ENCODE data around the gene NDUFV1.
"Not testable (repeated sequence)": the region's sequence is repeated elsewhere in the genome, so short reads cannot be mapped to it uniquely, and the experiment has no call there.

Gene NDUFV1

DNA sequence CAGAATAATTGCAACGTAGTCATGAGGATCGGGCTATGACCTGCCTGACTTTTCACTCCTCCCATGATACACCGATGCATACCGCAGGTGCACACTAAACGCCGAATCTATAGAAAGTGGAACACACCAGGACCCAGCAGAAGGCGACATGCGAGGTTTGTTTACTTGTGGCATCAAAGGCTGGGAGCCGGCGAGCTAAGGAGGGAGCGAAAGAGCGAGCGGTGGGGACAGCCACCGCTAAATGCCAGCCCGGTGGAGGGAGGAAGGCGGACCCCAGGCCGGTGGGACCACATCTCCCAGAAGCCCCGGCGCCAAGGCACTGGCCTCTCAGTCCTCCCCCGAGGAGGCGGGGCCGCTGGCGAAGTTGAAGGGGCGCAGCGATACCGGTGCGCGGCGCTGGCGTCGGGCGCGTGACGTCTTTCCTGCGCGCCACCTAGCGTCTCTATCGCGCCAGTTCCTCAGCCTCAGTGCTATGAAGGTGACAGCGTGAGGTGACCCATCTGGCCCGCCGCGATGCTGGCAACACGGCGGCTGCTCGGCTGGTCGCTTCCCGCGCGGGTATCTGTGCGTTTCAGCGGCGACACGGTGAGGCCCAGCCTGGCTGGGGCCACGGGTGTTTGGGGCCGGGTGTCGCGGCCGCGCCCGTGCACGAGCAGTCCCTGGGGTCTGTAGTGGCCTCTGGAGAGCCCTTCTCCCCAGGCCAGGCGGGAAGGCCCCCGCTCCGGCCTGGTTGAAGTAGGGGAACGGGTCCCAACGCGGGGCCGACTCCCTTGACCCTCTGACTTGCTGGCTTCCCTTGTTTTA, at the start of gene NDUFV1:
Gene NDUFV1, plus strand, starts transcription at position 445 of the 804 bp plus-strand sequence. Its CDS starts 69 bp downstream, at position 514.
- H3K4me3 ChIP-seq (ENCODE audit: low read length) = peak within 1 kb of the TSS; percentile 90
- TF ChIP-seq, protein P1, sequence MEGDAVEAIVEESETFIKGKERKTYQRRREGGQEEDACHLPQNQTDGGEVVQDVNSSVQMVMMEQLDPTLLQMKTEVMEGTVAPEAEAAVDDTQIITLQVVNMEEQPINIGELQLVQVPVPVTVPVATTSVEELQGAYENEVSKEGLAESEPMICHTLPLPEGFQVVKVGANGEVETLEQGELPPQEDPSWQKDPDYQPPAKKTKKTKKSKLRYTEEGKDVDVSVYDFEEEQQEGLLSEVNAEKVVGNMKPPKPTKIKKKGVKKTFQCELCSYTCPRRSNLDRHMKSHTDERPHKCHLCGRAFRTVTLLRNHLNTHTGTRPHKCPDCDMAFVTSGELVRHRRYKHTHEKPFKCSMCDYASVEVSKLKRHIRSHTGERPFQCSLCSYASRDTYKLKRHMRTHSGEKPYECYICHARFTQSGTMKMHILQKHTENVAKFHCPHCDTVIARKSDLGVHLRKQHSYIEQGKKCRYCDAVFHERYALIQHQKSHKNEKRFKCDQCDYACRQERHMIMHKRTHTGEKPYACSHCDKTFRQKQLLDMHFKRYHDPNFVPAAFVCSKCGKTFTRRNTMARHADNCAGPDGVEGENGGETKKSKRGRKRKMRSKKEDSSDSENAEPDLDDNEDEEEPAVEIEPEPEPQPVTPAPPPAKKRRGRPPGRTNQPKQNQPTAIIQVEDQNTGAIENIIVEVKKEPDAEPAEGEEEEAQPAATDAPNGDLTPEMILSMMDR (conservative IDR thresholded peaks at IDR 0.05; ENCODE audit: low read depth, low read length) = peak; percentile 36
- peak; percentile 71 for DNase-seq (ENCODE audit: low read depth)

DNA sequence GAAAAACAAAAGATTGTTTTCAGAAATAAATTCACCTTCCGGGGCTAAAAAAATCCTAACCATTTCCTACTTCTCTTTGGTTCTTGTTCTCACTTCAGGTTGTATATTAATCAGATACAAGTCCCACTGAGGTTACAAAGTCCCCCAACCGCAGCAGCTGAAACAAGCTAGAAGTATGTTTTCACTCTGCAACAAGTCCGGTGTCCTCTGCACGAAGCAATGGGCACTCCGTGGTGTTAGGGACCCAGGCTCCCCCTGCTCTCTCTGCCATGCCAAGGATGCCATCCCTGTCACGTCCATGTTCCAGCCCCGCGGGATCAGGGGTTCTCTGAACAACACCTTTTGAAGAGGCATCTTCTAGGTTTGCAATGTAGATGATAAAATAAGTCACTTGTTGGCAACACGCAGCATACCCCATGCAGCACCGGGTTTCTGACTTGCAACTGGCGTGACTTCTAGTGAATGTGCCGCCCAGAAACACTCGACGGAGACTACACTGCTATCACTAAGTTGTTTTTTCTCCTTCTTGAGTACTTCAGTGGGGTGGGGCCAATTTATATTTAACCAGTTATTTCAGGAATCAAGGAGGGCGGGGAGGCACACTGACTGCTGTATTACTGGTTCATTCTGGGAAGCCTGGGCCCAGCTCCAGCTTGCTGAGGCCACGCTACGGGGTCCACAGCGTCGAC, 48.5 kb upstream of the NDUFV1 start:
- no peak overlapping the region for H3K4me3 ChIP-seq (ENCODE audit: low read length)
- no peak for DNase-seq (ENCODE audit: low read depth)
- TF ChIP-seq, protein P1 (conservative IDR thresholded peaks at IDR 0.05; ENCODE audit: low read depth, low read length) = no peak

DNA sequence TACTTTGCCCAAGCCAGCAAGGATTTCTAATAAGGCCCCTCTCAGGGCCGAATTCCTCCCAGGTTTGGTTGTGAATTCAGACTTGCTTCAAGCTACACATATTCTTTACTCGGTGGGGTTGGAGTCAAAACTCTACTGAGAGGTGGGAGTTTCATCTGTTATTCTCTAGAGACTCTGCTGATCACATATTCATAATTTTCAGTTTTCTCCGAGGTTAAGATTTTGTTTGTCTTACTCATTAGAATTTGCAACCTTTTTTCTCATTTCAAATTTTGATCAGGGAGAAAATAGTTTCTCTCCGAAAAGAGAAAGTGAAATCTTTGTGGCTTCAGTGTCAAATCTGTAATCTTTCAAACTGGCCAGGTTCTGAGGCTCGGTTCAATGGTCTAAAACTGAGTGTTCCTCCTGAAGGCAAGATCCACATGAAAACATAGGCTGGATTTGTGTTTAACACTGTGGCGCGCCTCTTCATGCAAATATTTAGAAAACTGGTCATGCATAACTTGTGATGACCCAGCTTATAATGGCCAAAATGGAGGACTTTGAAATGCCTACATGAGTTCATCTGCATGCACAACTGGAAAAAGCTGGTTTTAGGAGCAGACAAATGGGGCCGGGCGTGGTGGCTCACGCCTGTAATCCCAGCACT, 44.6 kb upstream of the NDUFV1 start:
- TF ChIP-seq, protein P1 (conservative IDR thresholded peaks at IDR 0.05; ENCODE audit: low read depth, low read length) = no peak
- DNase-seq (ENCODE audit: low read depth) = no peak
- no peak overlapping the region for H3K4me3 ChIP-seq (ENCODE audit: low read length)

DNA sequence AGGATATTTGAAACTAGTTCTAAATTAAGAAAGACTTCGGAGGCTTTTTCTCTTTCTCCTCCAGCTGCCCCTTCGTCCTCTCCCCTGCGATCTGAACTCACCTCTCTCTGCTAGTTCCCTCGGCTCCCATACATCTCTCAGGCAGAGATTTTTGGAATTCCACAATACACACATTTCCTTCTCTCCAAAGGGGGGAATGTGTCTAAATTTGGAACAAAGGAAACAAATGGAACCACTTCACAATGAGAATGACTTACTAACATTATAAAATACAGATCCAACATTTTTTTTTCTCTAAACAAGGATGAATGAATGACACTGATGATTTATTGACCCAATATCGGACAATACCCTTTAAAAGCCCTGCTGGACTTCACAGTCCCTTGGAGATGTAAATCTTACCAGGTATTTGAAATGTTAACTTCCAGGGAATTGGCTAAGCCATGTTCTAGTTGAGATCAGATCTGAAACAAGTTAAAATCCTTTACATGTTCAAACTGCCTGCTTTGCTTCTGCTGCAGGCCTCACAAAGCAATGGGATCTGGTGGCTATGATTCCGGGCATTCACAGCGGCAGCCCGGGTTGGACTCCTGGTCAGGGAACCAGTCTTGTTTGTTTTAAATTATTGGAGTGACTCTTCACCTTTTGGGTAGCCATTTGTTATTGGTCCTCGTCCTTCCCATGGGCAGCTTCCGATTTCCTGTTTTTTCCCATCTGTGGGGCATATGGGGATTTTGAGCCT, 43.6 kb upstream of the NDUFV1 start:
- TF ChIP-seq, protein P1 (conservative IDR thresholded peaks at IDR 0.05; ENCODE audit: low read depth, low read length) = no peak
- no peak for DNase-seq (ENCODE audit: low read depth)

DNA sequence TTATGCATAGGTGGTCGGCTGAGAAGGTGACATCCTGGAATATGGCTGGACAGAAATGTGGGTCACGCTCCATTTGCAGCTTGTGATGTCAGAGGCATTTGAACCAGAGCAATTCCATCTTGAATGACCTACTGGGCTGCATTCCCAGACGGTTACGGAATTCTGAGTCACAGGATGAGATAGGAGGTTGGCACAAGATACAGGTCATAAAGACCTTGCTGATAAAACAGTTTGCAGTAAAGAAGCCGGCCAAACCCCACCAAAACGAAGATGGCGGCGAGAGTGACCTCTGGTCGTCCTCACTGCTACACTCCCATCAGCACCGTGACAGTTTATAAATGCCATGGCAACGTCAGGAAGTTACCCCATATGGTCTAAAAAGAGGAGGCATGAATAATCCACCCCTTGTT, 43.0 kb upstream of the NDUFV1 start:
- not testable (repeated sequence) for H3K4me3 ChIP-seq (ENCODE audit: low read length)
- DNase-seq (ENCODE audit: low read depth) = peak; percentile 70

More for the DNA sequence above, 43.6 kb upstream of the NDUFV1 start:
- no peak overlapping the region for H3K4me3 ChIP-seq (ENCODE audit: low read length)

DNA sequence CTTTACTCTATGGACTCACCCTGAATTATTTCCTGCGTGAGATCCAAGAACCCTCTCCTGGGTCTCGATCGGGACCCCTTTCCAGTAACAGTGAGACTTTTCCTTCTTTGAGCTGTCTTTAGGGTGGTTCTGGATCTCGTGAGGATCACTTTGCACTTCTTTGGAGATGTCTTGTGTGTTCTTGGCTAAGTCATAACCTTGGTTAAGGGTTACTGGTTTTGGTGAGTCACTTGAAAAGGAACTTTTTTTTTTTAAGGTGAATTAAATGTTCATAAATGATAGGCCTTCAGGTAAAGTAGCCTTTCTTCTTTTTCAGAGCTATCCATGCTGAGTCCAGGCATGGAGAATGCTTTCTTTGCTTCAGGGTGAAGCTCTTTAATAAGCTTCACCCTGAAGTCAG, 42.5 kb upstream of the NDUFV1 start:
- DNase-seq (ENCODE audit: low read depth) = no peak
- H3K4me3 ChIP-seq (ENCODE audit: low read length) = no peak overlapping the region
- TF ChIP-seq, protein P1 (conservative IDR thresholded peaks at IDR 0.05; ENCODE audit: low read depth, low read length) = no peak

DNA sequence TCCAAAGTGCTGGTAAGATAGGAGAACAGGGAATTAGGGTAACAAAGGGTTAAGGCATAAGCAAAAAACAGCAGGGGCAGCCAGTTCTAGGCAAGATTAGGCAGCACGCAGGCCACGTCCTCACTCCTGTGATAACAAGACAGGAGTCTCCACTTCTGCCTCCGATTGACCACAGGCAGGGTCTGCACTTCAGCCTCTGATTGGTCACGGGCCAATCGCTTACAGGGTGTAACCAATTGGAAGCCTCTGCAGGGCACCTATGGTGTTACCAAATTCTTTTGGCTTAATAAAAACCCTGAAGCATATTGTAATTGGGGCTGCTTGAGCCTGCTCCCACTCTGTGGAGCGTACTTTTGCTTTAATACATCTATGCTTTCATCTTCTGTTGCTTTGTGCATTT, 35.3 kb upstream of the NDUFV1 start:
- H3K4me3 ChIP-seq (ENCODE audit: low read length) = no peak overlapping the region
- DNase-seq (ENCODE audit: low read depth) = no peak
- TF ChIP-seq, protein P1 (conservative IDR thresholded peaks at IDR 0.05; ENCODE audit: low read depth, low read length) = no peak
